ENCODE data around the gene RHD.
A peak's percentile ranks its signal among the peaks of the same experiment; 100 is the strongest.
"Not testable (repeated sequence)": the region's sequence is repeated elsewhere in the genome, so short reads cannot be mapped to it uniquely, and the experiment has no call there.

RHD gene

GRCh38 chr1:25272238-25272637 is at the start of gene RHD:
RHD (plus strand) TSS chr1:25272509; CDS start chr1:25272548, 39 bp downstream.
- not testable (repeated sequence) for DNase-seq

DNA sequence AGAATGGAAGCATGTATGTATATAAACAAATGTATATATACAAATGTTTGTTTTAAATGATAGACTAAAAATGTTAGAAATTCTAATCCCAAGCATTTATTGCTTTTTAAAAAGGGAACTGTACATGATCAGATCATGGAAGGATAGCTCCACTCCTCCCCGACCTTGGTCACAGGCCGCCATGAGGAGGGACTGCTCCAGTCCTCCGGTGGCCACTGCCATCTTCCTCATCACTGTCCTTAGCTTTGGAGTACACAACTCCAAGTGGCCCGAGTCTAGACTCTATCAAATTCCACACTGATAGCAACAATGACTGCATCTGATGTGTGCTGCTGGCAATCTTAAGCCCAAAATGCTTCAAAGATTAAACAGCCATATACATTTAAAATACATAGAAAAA is 49.7 kb upstream of the RHD start:
- no peak for DNase-seq

- no peak for DNase-seq
These were observed 48.8 kb upstream of the RHD start for GRCh38 chr1:25223471-25223870.

DNA sequence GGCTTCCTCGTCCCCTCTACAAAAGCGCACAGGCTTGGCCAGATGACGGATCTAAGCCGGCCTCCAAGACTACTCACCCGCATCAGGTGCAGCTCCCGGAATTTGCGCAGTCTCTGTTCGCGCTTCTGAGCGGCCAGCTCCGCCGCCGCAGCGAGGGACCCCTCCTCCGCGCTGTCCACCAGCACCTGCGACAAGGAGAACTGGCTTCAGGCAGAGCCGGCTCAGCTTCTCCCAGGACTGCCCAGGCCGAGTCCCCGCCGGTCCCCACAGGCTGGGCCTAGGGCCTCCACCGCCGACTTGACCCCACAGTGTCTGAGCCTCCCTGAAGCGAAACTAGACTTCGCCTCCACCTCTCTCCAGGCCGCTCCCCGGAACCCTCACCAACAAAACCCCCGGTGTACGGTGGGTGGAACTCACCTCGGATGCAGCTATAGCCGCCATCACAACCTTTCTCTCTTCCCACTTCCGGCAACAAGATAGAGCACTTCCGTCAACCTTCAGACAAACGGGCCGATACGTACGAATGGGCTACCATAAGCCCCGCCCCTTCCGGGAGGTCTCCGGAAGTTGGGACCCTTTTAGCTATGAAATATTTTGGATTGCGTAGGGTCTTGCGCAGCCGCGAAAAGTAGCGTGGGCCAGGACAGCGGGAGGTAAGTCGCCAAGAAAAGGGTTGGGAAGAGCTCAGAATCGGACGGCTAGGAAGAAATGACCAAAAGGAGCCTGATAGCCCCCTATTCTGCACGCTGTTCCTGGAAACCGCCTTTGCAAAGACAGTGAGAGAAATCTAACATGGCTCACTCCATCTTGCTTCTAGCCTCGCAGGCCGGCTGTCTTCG is 40.1 kb upstream of the RHD start, which contains the start of gene SYF2:
SYF2 (minus strand) TSS at position 476 of the 839 bp plus-strand sequence; CDS start at position 441, 35 bp downstream.
- DNase-seq, result peak; percentile 82 to 83

- DNase-seq, result peak; percentile 79 to 87
These were observed 39.2 kb upstream of the RHD start for GRCh38 chr1:25232866-25233784.

GRCh38 chr1:25235411-25235810 is 36.9 kb upstream of the RHD start:
- not testable (repeated sequence) for DNase-seq

DNA sequence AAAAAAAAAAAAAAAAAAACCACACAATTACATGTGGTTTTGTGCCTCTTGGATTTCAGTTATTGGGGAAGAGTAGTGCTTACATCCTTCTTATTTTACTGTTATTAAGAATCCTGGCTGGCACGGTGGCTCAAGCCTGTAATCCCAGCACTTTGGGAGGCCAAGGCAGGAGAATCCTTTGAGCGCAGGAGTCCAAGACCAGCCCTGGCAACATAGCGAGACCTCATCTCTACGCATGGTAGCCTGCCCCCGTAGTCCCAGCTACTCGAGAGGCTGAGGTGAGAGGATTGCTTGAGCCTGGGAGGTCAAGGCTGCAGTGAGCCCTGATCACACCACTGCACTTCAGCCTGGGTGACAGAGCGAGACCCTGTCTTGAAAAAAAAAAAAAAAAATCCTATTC is 36.0 kb upstream of the RHD start:
- not testable (repeated sequence) for DNase-seq

DNA sequence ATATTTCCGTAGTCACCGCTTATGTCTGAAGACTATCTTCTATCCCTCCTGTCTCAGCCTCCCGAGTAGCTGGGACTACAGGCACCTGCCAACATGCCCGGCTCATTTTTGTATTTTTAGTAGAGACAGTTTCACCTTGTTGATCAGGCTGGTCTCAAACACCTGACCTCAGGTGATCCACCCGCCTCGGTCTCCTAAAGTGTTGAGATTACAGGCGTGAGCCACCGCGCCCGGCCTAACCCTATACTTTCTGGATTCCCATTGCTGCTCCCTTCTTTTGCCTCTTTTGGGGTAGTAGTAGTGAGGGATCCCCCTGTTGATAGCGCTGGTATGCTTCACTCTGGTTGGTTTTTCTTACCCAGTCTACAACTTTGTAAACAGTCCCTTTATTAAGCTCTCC is 34.3 kb upstream of the RHD start:
- no peak for DNase-seq

GRCh38 chr1:25239681-25240541 is 32.4 kb upstream of the RHD start:
- DNase-seq, result peak; percentile 97

GRCh38 chr1:25243907-25244306 is 28.4 kb upstream of the RHD start:
- DNase-seq, result no peak

- DNase-seq, result no peak
These were observed 26.9 kb upstream of the RHD start for GRCh38 chr1:25245393-25245792.

- DNase-seq, result peak; percentile 18 to 24
These were observed 26.3 kb upstream of the RHD start for GRCh38 chr1:25245809-25246599.

GRCh38 chr1:25246600-25247023 is 25.7 kb upstream of the RHD start:
- no peak for DNase-seq

- DNase-seq, result peak; percentile 93 to 96
These were observed 25.1 kb upstream of the RHD start, which contains the start of gene RSRP1 for GRCh38 chr1:25247024-25247828. RSRP1 (minus strand) TSS chr1:25247454; CDS start chr1:25246963, 491 bp downstream.

- DNase-seq, result no peak
These were observed 24.2 kb upstream of the RHD start for GRCh38 chr1:25247829-25248754.

GRCh38 chr1:25253911-25254310 is 18.4 kb upstream of the RHD start:
- no peak for DNase-seq

- DNase-seq, result no peak
These were observed 16.4 kb upstream of the RHD start for GRCh38 chr1:25255706-25256577.

DNA sequence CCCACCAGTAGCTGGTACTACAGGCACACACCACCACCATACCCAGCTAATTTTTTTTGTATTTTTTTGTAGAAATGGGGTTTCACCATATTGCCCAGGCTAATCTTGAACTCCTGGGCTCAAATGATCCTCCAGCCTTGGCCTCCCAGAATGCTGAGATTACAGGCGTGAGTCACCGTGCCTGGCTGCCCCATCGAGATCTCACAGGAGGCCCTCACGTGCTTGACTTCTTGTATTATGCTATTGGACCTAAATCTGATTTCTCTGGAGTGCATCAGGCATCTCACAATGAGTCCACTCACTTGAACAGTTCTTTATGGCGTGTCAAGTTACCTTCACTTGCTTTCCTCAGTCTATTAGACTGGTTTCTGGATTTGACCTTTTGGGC is 15.7 kb upstream of the RHD start:
- no peak for DNase-seq

- DNase-seq, result no peak
These were observed 15.1 kb upstream of the RHD start for GRCh38 chr1:25257196-25257595.

Data from AML-193 (cell line).